HPDE6-E6E7 (cell line): ENCODE results near the gene MAMLD1.

Experiments used
- DNase-seq: peaks from one replicate; pipeline ENCODE4 v3.0.0; 2011; ENCODE audit warnings: missing footprints; ENCODE audit errors: extremely low spot score

MAMLD1 gene

GRCh38 chrX:150460781-150461180 is 97.7 kb downstream of the MAMLD1 start:
- DNase-seq, result no peak

- no peak for DNase-seq
Observed at GRCh38 chrX:150463566-150463965, 100.4 kb downstream of the MAMLD1 start.

GRCh38 chrX:150464001-150464400 is 100.9 kb downstream of the MAMLD1 start:
- no peak for DNase-seq

DNA sequence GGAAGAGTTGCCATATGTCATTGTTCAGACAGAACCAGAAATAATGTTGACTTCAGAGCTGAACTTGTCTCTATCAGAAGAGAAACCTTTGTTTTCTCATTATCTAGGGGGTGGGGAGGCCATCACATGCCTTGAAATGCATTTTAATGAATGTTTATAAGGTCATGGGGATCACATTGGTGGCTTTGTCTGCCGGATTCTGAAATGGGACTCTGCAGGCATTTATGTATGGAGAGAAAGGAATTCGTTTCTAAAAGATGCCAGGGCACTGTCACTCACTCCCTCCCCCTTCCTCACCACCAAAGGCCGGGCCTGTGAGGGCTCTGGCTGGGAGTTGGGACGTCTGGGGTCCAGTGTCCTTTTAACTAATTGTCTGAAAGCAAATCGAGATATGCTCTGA is 102.2 kb downstream of the MAMLD1 start:
- no peak for DNase-seq

DNA sequence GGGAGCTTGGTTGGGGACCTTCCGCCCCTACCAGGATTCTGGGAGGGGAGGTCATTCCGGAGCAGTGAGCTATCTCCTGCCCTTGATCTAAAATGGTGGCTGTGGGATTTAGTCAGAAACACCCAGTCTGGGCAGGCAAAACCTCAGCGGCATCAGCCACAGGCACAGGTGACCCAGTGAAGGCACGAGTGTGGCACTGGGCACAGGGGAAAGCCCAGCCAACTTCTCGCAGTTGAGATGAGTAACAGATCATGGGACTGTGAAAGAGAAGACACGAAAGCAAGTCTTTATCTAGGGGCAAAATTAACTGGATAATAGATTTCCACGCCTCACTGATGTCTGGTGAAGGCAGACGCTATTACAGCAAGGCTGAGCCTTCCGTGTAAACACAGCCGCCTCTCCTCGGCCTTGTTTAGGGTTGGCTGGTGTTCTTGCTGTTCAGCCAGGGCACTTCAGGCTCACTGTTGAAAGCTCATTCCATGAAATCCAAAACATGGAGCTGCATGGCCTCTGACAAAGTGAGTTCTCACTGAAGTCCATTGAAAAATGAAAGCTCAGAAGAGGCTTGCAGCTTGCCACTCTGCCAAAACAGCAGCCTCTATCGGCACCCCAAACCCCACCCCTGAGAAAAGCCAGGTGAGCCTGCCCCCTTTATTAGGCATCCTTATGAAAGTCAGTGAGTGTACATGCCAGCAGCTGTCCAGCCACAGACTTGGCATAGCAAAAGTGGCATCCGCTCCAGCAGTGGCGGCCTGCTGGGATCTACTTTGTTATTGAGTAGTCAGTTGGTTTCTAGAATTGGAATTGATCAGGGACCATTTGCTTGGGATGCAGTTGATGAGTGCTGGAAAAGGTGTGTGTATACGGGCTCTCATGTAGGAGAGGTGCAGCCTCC is 103.0 kb downstream of the MAMLD1 start:
- DNase-seq, result no peak

DNA sequence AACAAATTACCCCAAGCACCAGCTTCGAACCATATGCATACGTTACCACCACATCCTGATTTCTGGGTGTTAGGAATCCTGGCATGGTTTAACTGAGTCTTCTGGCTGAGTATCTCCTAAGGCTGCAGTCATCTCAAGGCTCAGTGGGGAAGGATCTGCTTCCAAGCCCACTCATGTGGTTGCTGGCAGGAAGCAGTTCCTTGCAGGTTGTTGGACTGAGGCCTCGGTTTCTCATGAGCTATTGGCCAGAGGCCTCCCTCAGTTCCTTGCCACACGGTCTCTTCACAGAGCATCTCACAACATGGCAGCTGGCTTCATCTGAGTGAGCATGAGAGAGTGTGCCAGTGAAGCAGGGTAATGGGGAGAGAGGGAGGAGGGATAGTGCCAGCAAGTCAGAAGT is 109.2 kb downstream of the MAMLD1 start:
- no peak for DNase-seq

DNA sequence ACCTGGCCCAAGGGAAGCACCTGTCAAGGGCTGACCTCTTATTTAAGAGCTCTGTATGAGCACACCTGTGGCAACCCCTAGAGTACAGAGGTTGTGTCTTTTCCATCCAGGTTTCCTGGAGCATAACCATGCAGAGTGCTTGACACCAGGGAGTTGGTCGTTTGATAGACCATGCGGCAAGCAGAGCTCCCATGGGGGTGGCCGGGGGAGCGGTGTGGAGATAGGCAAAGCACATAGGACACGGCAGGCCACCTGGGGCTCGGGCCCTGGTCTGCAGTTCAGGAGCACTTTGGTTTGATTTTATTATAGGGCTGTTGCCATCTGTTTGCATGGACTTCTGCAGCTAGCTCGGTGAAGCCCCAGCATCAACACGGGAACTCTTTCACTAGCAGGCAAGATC is 110.3 kb downstream of the MAMLD1 start:
- no peak for DNase-seq

GRCh38 chrX:150475461-150475860 is 112.3 kb downstream of the MAMLD1 start:
- DNase-seq, result no peak

- no peak for DNase-seq
Observed at GRCh38 chrX:150476164-150476699, 113.1 kb downstream of the MAMLD1 start.

- DNase-seq, result no peak
Observed at GRCh38 chrX:150477371-150477770, 114.3 kb downstream of the MAMLD1 start.

- DNase-seq, result no peak
Observed at GRCh38 chrX:150478496-150479492, 115.7 kb downstream of the MAMLD1 start.

- peak; percentile 94 for DNase-seq
Observed at GRCh38 chrX:150482537-150483206, 119.6 kb downstream of the MAMLD1 start.

DNA sequence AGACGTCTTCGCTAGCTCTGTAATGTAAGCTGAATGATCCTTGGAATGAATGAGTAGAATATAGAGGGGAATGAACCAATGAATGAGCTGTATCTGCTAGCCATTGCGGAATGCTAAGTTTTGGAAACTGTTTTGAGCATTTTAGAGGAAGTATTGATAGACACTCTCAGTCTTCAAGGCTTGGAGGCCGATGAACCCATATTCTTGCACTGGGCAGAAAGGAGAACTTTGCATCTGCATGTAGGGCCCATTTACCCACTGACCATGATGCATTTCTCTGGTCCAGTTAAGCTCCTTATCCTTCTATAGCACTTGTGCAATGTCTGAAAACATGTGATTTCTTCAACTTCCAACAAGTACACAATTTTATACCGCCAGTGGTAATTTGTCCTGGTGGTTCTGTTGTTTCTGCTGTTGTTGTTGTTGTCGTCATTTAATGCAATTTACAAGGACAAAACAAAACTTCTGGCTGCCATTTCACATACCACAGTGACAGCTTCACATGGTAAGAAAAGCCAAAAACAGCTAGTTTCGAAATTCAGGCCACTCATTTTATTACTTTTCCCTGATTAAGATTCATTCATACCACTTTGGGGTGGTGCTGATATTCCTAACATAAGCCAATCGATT is 120.4 kb downstream of the MAMLD1 start:
- no peak for DNase-seq

DNA sequence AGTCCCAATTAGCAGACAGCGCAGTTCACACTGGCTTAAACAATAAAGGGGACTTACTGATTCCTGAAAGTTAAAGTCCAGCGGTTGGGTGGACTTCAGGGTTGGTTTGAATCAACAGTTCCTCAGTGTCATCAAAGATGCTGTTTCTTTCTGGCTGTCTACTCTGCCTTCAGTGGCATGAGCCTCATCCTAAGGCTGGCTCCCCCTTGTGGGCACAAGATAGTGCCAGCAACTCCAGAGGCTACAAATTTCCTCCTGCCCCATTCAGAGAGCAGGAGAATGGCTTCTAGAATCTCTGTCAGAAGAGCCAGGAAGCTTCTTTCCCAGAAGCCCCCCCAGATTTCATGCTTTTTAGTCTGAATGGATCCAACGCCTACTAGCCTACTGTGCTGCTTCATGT is 122.9 kb downstream of the MAMLD1 start:
- DNase-seq, result peak; percentile 48

DNA sequence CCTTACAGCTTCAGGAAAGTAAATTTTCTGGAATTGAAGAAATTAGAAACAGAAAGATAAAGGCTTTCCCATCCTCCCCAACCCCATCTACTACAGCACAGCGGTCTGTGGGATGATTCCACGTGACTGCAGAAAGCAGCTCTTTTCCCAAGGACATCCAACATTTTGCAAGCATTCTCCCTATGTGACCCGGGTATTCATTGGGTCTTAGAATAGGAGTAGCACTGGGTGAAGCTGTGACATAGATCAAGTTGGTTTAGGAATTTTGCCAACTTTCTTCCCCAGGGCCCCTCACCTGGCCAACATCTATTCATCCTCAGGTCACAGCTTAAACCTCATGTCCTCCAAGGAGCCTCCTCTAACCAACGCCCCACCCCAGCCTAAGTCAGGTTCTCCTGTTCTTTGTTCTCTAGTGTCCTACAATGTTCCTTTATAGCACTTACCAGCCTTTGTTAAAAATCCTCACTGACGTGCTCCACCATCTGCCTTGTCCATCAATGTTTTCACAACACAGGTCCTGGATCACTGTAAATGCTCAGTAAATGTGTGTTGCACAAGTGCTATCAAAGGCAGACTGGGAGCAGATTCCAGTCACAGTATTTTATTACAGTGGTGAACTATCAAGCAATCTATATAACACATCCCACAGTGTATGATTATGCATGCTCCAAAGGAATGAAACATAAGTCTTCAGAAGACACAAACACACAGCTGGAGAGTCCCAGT is 124.4 kb downstream of the MAMLD1 start:
- DNase-seq, result no peak

DNA sequence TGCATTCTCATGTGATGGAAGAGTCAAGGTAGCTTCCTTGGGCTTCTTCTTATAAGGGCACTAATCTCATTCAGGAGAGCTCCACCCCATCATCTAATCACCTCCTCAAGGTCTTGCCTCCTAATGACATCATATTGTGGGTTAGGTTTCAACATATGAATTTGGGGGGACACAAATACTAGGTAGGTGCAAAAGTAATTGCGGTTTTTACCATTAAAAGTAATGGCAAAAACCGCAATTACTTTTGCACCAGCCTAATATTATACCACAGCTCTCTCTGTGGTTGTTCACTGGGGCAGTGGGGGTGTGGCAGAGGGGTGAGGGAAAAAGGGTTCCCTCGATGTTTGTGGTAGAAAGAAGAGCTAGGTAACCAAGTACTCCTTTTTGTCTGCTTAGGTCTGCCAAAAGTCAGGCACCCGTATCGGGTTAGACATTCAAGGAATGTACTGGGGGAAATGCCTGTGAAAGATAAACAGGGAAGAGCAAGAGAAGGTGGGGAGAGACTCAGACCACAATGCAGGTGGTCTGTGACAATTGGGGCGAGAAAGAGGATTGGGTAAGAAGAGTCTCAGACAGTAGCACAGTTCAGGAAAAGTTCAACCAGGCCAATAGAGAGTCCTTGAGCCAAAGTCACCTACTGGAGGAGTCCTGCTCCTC is 126.4 kb downstream of the MAMLD1 start:
- no peak for DNase-seq

- DNase-seq, result no peak
Observed at GRCh38 chrX:150495496-150495895, 132.4 kb downstream of the MAMLD1 start.

GRCh38 chrX:150499240-150499639 is 136.1 kb downstream of the MAMLD1 start:
- DNase-seq, result no peak

- DNase-seq, result no peak
Observed at GRCh38 chrX:150502091-150502490, 139.0 kb downstream of the MAMLD1 start.
